ENCODE results near the gene IPPK.

GRCh38 chr9:92618633-92619225, 51.2 kb downstream of the IPPK start:
- TF ChIP-seq CTCF (IDR thresholded peaks at IDR 0.05) (no peak), POLR2A (IDR thresholded peaks at IDR 0.05) (no peak)

Measured in lower leg skin (tissue), 3 donors.